ENCODE results near the gene SCARB1. TPM values are rescaled to one million over a fixed set of nuclear protein-coding genes. Genes with fewer than 3 reads are reported as not detected.

The SCARB1 gene
- total RNA-seq, 6 experiments from 2014 or later, result 128 to 359 (median 214) TPM

- Histone ChIP-seq H3K36me3 (no peaks in the 10 kb centered on the region), H3K4me3 (no peak overlapping the region), H3K9me3 (no peaks in the 10 kb centered on the region), H3K27me3 (no peaks in the 10 kb centered on the region), H3K27ac (peak overlapping the region; percentile 82 to 89 (median 85)), H3K4me1 (peaks cover 0 to 46% (median 17%) of the 10 kb centered on the region in 4 donors)
- 59% methylated on average over 3 of the region's 4 CpGs for WGBS (ENCODE audit: insufficient coverage, low coverage, low lambda C conversion rate, missing lambda C conversion rate)
- DNase-seq (no peak), ATAC-seq (no peak)
- intact Hi-C loops (cut with DNase I), result no loop called here
- TF ChIP-seq CTCF (IDR thresholded peaks at IDR 0.05) (no peak), POLR2A (IDR thresholded peaks at IDR 0.05) (no peak)
These were observed 26.3 kb downstream of the SCARB1 start for GRCh38 chr12:124837249-124837897.

DNA sequence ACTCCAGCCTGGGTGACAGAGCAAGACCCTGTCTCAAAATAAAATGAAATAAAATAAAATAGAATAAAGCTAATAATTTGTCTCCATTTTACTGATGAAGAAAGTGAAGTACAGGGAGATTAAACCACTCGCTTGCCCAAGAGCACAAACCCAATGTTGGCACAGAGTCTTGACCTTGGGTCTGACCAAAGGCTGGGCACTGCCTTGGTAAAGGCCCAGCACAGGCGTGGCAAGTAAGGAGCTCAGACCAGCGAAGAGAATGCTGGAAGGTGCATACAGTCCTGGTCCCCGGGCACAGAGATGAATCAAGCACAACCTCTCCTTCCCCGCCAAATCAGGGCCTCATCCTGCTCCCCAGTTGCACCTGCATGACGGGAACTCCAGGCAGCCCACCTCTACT is 26.9 kb downstream of the SCARB1 start:
- H3K9me3 ChIP-seq, result no peaks in the 10 kb centered on the region
- H3K4me1 ChIP-seq, result peaks cover 0 to 46% (median 17%) of the 10 kb centered on the region in 4 donors
- whole genome bisulfite sequencing (ENCODE audit: insufficient coverage, low coverage, low lambda C conversion rate, missing lambda C conversion rate), result 50% methylated on average over 1 of the region's 6 CpGs
- no peak for DNase-seq
- H3K27ac ChIP-seq, result peak overlapping the region in 2 of 3 donors; percentile 47 to 82
- TF ChIP-seq POLR2A (IDR thresholded peaks at IDR 0.05) (no peak), CTCF (IDR thresholded peaks at IDR 0.05) (no peak)
- H3K4me3 ChIP-seq, result no peak overlapping the region
- H3K36me3 ChIP-seq, result no peaks in the 10 kb centered on the region
- intact Hi-C loops (cut with DNase I), result no loop called here
- H3K27me3 ChIP-seq, result no peaks in the 10 kb centered on the region
- ATAC-seq, result peak in 1 of 4 donors; percentile 1

- WGBS (ENCODE audit: insufficient coverage, low coverage, low lambda C conversion rate, missing lambda C conversion rate), result 47% methylated on average over 11 of the region's 17 CpGs
- peak overlapping the region; percentile 8 to 36 (median 26) for H3K27ac ChIP-seq
- H3K4me1 ChIP-seq, result peaks cover 0 to 51% (median 19%) of the 10 kb centered on the region in 4 donors
- ATAC-seq (no peak), DNase-seq (no peak)
- no peaks in the 10 kb centered on the region for H3K9me3 ChIP-seq
- intact Hi-C loops (cut with DNase I), result no loop called here
- H3K27me3 ChIP-seq, result no peaks in the 10 kb centered on the region
- H3K4me3 ChIP-seq, result no peak overlapping the region
- TF ChIP-seq POLR2A (IDR thresholded peaks at IDR 0.05) (no peak), CTCF (IDR thresholded peaks at IDR 0.05) (no peak)
- no peaks in the 10 kb centered on the region for H3K36me3 ChIP-seq
These were observed 27.8 kb downstream of the SCARB1 start for GRCh38 chr12:124835656-124836410.

GRCh38 chr12:124834822-124835221 is 28.8 kb downstream of the SCARB1 start:
- DNase-seq, result no peak
- intact Hi-C loops (cut with DNase I), result no loop called here
- Histone ChIP-seq H3K36me3 (no peaks in the 10 kb centered on the region), H3K27me3 (no peaks in the 10 kb centered on the region), H3K9me3 (no peaks in the 10 kb centered on the region), H3K4me1 (peaks cover 0 to 53% (median 21%) of the 10 kb centered on the region in 4 donors), H3K4me3 (no peak overlapping the region), H3K27ac (peak overlapping the region in 1 of 3 donors; percentile 53)
- ATAC-seq, result no peak
- WGBS (ENCODE audit: insufficient coverage, low coverage, low lambda C conversion rate, missing lambda C conversion rate), result 89% methylated on average over 3 of the region's 9 CpGs
- no peak for TF ChIP-seq POLR2A (IDR thresholded peaks at IDR 0.05)
- no peak for TF ChIP-seq CTCF (IDR thresholded peaks at IDR 0.05)

All from right lobe of liver (tissue), 6 donors.